Osteoblast (primary cell): ENCODE results near the gene ARPC5. TPM values are rescaled to one million over a fixed set of nuclear protein-coding genes. Genes with fewer than 3 reads are reported as not detected.
A peak's percentile ranks its signal among the peaks of the same experiment; 100 is the strongest.

Experiments
- DNase-seq: peaks from one replicate; pipeline ENCODE4 v3.0.0; 2011; ENCODE audit warnings: low spot score, mixed read lengths; ENCODE audit not compliant: insufficient read length; ENCODE audit errors: missing footprints
- H2AFZ ChIP-seq: 2 replicates; pipeline ENCODE4 v1.6.0; 2011; ENCODE audit warnings: mild to moderate bottlenecking, low read length
- H3K27ac ChIP-seq: 2 replicates; pipeline ENCODE4 v1.5.1; 2011; ENCODE audit warnings: mild to moderate bottlenecking, low read depth, low read length, moderate library complexity
- H3K27me3 ChIP-seq: 2 replicates; pipeline ENCODE4 v1.6.0; 2012; ENCODE audit warnings: mild to moderate bottlenecking, control low read depth, inconsistent platforms, low read length, moderate library complexity; ENCODE audit not compliant: insufficient read depth
- H3K36me3 ChIP-seq: 2 replicates; pipeline ENCODE4 v1.5.1; 2011; ENCODE audit warnings: mild to moderate bottlenecking, low read length, control low read depth, moderate library complexity; ENCODE audit not compliant: insufficient read depth
- H3K4me1 ChIP-seq: 2 replicates; pipeline ENCODE4 v1.5.1; 2011; ENCODE audit warnings: mild to moderate bottlenecking, low read length, control low read depth, moderate library complexity; ENCODE audit not compliant: insufficient read depth
- H3K4me2 ChIP-seq: 2 replicates; pipeline ENCODE4 v1.6.0; 2011; ENCODE audit warnings: mild to moderate bottlenecking, low read length; ENCODE audit not compliant: insufficient read depth
- H3K4me3 ChIP-seq: fragments of 200-600 bp; sonication (generic); 3 replicates; pipeline ENCODE4 v1.5.1; 2012; ENCODE audit warnings: mild to moderate bottlenecking, low read length, inconsistent platforms; ENCODE audit not compliant: insufficient read depth
- H3K79me2 ChIP-seq: 2 replicates; pipeline ENCODE4 v1.6.0; 2012; ENCODE audit warnings: mild to moderate bottlenecking, low read length, control low read depth, inconsistent platforms; ENCODE audit not compliant: insufficient read depth
- H3K9me3 ChIP-seq: 2 replicates; pipeline ENCODE4 v1.5.1; 2011; ENCODE audit warnings: low read depth, low read length, control low read depth
- H4K20me1 ChIP-seq: 2 replicates; pipeline ENCODE4 v1.6.0; 2012; ENCODE audit warnings: mild to moderate bottlenecking, low read length, control low read depth; ENCODE audit not compliant: insufficient read depth
- total RNA-seq: library from RNA; depleted of rRNA; stranded (reverse); fragments of >200 nt; gene quantifications from 2 replicates; pipeline ENCODE4 v1.2.3, GENCODE V29; 2012
- TF ChIP-seq, protein P1 (sequence below): IDR thresholded peaks from 2 replicates; pipeline ENCODE4 v1.5.1; 2011; ENCODE audit warnings: mild to moderate bottlenecking, low read depth, low read length, moderate library complexity; ENCODE audit errors: extremely low read depth

ARPC5 gene
- total RNA-seq, 1 donor = 157 TPM

DNA sequence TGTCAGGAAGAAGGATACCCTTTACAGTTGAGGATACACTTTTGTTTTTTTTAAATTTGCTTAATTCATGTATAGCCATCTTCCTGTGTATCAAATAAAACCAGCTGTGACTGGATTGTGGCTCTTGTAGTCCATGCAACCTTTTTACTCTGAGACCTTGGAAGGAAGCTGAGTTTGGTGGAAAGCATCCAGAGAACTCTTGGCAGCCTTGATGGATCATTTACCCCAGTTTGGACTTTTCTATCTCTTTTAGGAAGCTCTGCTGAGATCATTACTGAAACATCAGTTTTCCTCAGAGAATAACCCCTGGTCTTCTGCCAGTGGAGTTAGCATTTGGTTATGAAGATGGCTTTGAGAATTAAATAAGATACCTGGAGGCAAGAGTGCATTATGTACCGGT, 38.8 kb upstream of the ARPC5 start:
- Histone ChIP-seq H4K20me1 (peaks cover 3% of the 10 kb centered on the region), H3K27ac (no peak overlapping the region), H3K9me3 (no peaks in the 10 kb centered on the region), H3K4me2 (no peak overlapping the region), H3K79me2 (no peaks in the 10 kb centered on the region), H3K4me1 (peaks cover 14% of the 10 kb centered on the region), H2AFZ (no peak overlapping the region), H3K4me3 (no peak overlapping the region), H3K27me3 (no peaks in the 10 kb centered on the region), H3K36me3 (no peaks in the 10 kb centered on the region)
- TF ChIP-seq, protein P1, sequence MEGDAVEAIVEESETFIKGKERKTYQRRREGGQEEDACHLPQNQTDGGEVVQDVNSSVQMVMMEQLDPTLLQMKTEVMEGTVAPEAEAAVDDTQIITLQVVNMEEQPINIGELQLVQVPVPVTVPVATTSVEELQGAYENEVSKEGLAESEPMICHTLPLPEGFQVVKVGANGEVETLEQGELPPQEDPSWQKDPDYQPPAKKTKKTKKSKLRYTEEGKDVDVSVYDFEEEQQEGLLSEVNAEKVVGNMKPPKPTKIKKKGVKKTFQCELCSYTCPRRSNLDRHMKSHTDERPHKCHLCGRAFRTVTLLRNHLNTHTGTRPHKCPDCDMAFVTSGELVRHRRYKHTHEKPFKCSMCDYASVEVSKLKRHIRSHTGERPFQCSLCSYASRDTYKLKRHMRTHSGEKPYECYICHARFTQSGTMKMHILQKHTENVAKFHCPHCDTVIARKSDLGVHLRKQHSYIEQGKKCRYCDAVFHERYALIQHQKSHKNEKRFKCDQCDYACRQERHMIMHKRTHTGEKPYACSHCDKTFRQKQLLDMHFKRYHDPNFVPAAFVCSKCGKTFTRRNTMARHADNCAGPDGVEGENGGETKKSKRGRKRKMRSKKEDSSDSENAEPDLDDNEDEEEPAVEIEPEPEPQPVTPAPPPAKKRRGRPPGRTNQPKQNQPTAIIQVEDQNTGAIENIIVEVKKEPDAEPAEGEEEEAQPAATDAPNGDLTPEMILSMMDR = no peak
- no peak for DNase-seq

DNA sequence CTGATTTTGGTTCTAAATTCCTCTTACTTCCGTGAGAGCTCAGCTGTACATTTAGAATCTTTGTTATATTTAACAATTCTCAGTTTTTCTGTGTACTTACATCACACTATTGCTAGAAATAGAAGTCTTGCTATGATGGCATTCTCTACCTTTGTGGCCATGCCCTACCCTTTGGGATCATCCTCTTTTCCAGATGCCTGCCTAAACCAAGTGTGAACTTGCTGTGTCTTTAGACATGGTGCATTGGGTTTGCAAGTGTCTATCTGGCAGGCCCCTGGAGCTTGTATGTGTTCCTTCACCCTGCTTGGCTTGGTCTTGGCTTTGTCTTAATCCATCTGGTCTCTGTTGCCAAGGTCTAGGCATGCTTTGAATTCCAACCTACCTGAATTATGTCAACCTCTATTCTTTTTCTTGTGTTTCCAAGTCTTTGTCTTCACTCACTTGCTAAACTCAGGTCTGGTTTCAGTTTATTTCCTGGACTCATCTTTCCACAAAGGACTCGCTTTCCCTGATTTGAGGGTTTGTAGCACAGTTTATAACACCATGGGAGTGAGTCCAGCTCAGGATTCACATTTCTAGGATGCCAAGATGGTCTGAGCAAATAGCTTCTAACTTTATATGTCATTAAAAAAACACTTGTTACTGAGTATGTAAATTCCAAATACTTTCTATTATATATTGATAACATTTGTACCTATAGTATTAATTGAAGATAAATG, 38.2 kb upstream of the ARPC5 start:
- no peak overlapping the region for H3K4me2 ChIP-seq
- peaks cover 14% of the 10 kb centered on the region for H3K4me1 ChIP-seq
- H3K4me3 ChIP-seq = no peak overlapping the region
- H4K20me1 ChIP-seq = peaks cover 3% of the 10 kb centered on the region
- TF ChIP-seq, protein P1 = no peak
- no peaks in the 10 kb centered on the region for H3K36me3 ChIP-seq
- H3K27ac ChIP-seq = no peak overlapping the region
- no peak for DNase-seq
- H3K27me3 ChIP-seq = no peaks in the 10 kb centered on the region
- H3K9me3 ChIP-seq = no peaks in the 10 kb centered on the region
- no peaks in the 10 kb centered on the region for H3K79me2 ChIP-seq
- no peak overlapping the region for H2AFZ ChIP-seq

DNA sequence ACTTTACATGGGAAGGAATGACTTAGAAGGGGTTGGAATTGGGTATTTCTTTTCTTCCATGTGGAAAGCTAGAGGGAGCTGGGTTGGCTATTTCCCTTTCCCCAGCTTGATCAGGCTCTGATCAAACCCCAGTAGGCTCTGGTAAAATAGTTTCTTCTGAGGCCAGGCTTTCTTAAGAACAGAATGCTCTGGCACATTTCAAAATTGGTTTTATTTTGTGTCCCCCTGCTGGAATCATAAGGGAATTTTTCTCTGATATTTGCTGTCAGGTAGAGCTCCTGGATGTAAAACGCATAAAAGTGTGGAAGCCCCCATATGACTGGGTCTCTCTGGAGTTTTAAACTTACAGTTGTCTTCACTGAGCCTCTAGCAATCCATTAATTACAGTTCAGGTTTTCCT, 34.6 kb upstream of the ARPC5 start:
- peak; percentile 6 for DNase-seq
- H3K4me1 ChIP-seq = peaks cover 14% of the 10 kb centered on the region

DNA sequence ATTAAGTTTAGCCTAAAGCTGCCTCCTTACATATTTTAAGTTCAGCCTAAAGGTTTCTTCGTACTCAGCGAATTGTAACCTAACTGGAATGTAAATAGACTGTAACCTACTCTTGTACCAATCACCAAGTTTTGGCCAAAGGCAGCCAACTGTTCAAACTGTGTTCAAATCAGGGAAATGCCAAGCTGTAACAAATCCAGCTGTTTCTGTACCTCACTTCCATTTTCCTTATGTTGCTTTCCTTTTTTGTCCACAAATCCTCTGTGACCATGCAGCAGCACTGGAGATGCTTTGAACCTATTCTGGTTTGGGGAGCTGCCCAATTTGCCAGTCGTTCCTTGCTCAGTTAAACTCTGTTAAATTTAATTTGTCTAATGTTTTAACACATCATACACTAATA, 20.8 kb upstream of the ARPC5 start:
- Histone ChIP-seq H3K27ac (no peak overlapping the region), H3K79me2 (no peaks in the 10 kb centered on the region), H3K9me3 (no peaks in the 10 kb centered on the region), H3K27me3 (no peaks in the 10 kb centered on the region), H3K4me1 (peaks cover 3% of the 10 kb centered on the region), H3K4me3 (no peak overlapping the region), H4K20me1 (no peaks in the 10 kb centered on the region), H3K36me3 (no peaks in the 10 kb centered on the region), H2AFZ (peak overlapping the region; percentile 49), H3K4me2 (no peak overlapping the region)
- DNase-seq = no peak
- TF ChIP-seq, protein P1 = no peak

More for the DNA sequence above, 34.6 kb upstream of the ARPC5 start:
- H4K20me1 ChIP-seq = peaks cover 3% of the 10 kb centered on the region
- H3K36me3 ChIP-seq = no peaks in the 10 kb centered on the region
- H3K4me2 ChIP-seq = no peak overlapping the region
- no peaks in the 10 kb centered on the region for H3K79me2 ChIP-seq
- TF ChIP-seq, protein P1 = peak; percentile 20
- no peaks in the 10 kb centered on the region for H3K27me3 ChIP-seq
- no peaks in the 10 kb centered on the region for H3K9me3 ChIP-seq
- H3K4me3 ChIP-seq = no peak overlapping the region
- no peak overlapping the region for H2AFZ ChIP-seq
- H3K27ac ChIP-seq = no peak overlapping the region
